ENCODE results near the gene RGS7.

The RGS7 gene

GRCh38 chr1:240811256-240811655, 545.7 kb downstream of the RGS7 start:
- no peak for DNase-seq (ENCODE audit: extremely low read depth, low read depth)
- no peak for TF ChIP-seq CTCF (IDR thresholded peaks at IDR 0.05; ENCODE audit: low read depth, low read length)

- no peak for DNase-seq (ENCODE audit: extremely low read depth, low read depth)
Measured at GRCh38 chr1:240808381-240808780, 548.6 kb downstream of the RGS7 start.

GRCh38 chr1:240806200-240806745, 550.7 kb downstream of the RGS7 start:
- DNase-seq (ENCODE audit: extremely low read depth, low read depth): no peak
- no peak for TF ChIP-seq CTCF (IDR thresholded peaks at IDR 0.05; ENCODE audit: low read depth, low read length)

More at GRCh38 chr1:240808381-240808780, 548.6 kb downstream of the RGS7 start:
- TF ChIP-seq CTCF (IDR thresholded peaks at IDR 0.05; ENCODE audit: low read depth, low read length): no peak

GRCh38 chr1:240804475-240804874, 552.5 kb downstream of the RGS7 start:
- TF ChIP-seq CTCF (IDR thresholded peaks at IDR 0.05; ENCODE audit: low read depth, low read length): no peak
- no peak for DNase-seq (ENCODE audit: extremely low read depth, low read depth)

GRCh38 chr1:240803151-240803550, 553.9 kb downstream of the RGS7 start:
- TF ChIP-seq CTCF (IDR thresholded peaks at IDR 0.05; ENCODE audit: low read depth, low read length): no peak
- no peak for DNase-seq (ENCODE audit: extremely low read depth, low read depth)

GRCh38 chr1:240802271-240802670, 554.7 kb downstream of the RGS7 start:
- no peak for TF ChIP-seq CTCF (IDR thresholded peaks at IDR 0.05; ENCODE audit: low read depth, low read length)
- DNase-seq (ENCODE audit: extremely low read depth, low read depth): no peak

- TF ChIP-seq CTCF (IDR thresholded peaks at IDR 0.05; ENCODE audit: low read depth, low read length): no peak
- no peak for DNase-seq (ENCODE audit: extremely low read depth, low read depth)
Measured at GRCh38 chr1:240801442-240801841, 555.6 kb downstream of the RGS7 start.
